Natural killer cell (primary cell): ENCODE data around the gene POLR3H. TPM values are rescaled to one million over a fixed set of nuclear protein-coding genes. Genes with fewer than 3 reads are reported as not detected.

ENCODE experiments used
- ATAC-seq, 3 donors: fragments of 150-1000 bp in 2 of 3; fragments of 200-7000 bp in 1 of 3; cut with Tn5 transposase; 1 replicate in 1 of 3; 2 replicates in 2 of 3; pipeline ENCODE4 v1.10.0; 2021; ENCODE audit warnings: mild to moderate bottlenecking in 2 of 3, moderate library complexity in 2 of 3
- DNase-seq, 2 donors: peaks; one replicate each; pipeline versions ENCODE4 v3.0.0 to v3.0.0-alpha.2; 2013 to 2021; ENCODE audit warnings: mixed read lengths in 1 of 2
- H3K27ac ChIP-seq: one replicate; pipeline ENCODE4 v1.5.1; 2013; ENCODE audit warnings: mild to moderate bottlenecking, low read length
- H3K27me3 ChIP-seq: one replicate; pipeline ENCODE4 v1.6.1; 2013; ENCODE audit warnings: low read length; ENCODE audit not compliant: control insufficient read depth, insufficient read depth
- H3K36me3 ChIP-seq: one replicate; pipeline ENCODE4 v1.6.1; 2013; ENCODE audit warnings: low read length; ENCODE audit not compliant: control insufficient read depth, insufficient read depth
- H3K4me1 ChIP-seq: one replicate; pipeline ENCODE4 v1.6.1; 2013; ENCODE audit warnings: low read length; ENCODE audit not compliant: control insufficient read depth, insufficient read depth
- H3K4me3 ChIP-seq: one replicate; pipeline ENCODE4 v1.5.1; 2013; ENCODE audit warnings: low read length
- H3K9me3 ChIP-seq: one replicate; pipeline ENCODE4 v1.6.1; 2013; ENCODE audit warnings: low read length; ENCODE audit not compliant: control insufficient read depth, insufficient read depth
- H3K27ac Mint-ChIP-seq, 2 donors: one replicate each; pipeline ENCODE4 v1.8.0; 2022; ENCODE audit warnings: mild to moderate bottlenecking in 2 of 2, mixed read lengths in 2 of 2, moderate library complexity in 1 of 2
- H3K27me3 Mint-ChIP-seq, 2 donors: one replicate each; pipeline ENCODE4 v1.8.0; 2022; ENCODE audit warnings: low read depth in 2 of 2, mixed read lengths in 2 of 2
- H3K36me3 Mint-ChIP-seq: one replicate; pipeline ENCODE4 v1.8.0; 2022; ENCODE audit warnings: mixed read lengths
- H3K4me1 Mint-ChIP-seq, 2 donors: one replicate each; pipeline ENCODE4 v1.8.0; 2022; ENCODE audit warnings: mixed read lengths in 2 of 2
- H3K4me3 Mint-ChIP-seq: one replicate; pipeline ENCODE4 v1.8.0; 2022; ENCODE audit warnings: mild to moderate bottlenecking, moderate library complexity, mixed read lengths
- H3K9me3 Mint-ChIP-seq, 2 donors: one replicate each; pipeline ENCODE4 v1.8.0; 2022; ENCODE audit warnings: mixed read lengths in 2 of 2
- CTCF ChIP-seq: fragments of 200-600 bp; IDR thresholded peaks from one replicate; pipeline ENCODE4 v1.8.0; 2022; ENCODE audit warnings: antibody characterized with exemption
- WGBS: methylation state at CpG from one replicate; pipeline ENCODE4 v1.1.7; 2013; ENCODE audit warnings: missing lambda C conversion rate; ENCODE audit not compliant: insufficient coverage; 5-methylcytosine and 5-hydroxymethylcytosine counted together
- intact Hi-C: fragments of 100-400 bp; cut with micrococcal nuclease; formaldehyde crosslinking; loops from one replicate; pipeline ENCODE4 v1.14.2; 2022
- total RNA-seq, 4 donors: library from RNA; stranded (reverse); fragments of 120-200 nt in 1 of 4; gene quantifications; one replicate each; pipeline versions ENCODE4 v1.2.3 to v1.2.4, GENCODE V29; 2013 to 2022

POLR3H gene
- total RNA-seq, 3 donors from 2014 or later (not counting 1 experiment from before 2014, with no cell fraction given): 13.1 to 18.8 (median 16.2) TPM

GRCh38 chr22:41499624-41500280, 44.5 kb downstream of the POLR3H start:
- 96% methylated on average over 10 of the region's 10 CpGs for WGBS
- no peak overlapping the region for H3K4me3 Mint-ChIP-seq
- H3K36me3 ChIP-seq: peaks cover 19% of the 10 kb centered on the region

GRCh38 chr22:41498303-41498835, 45.9 kb downstream of the POLR3H start:
- no peaks in the 10 kb centered on the region for H3K4me1 ChIP-seq
- no peaks in the 10 kb centered on the region for H3K27me3 ChIP-seq
- H3K27ac Mint-ChIP-seq: no peak overlapping the region
- no peak overlapping the region for H3K4me3 ChIP-seq
- H3K9me3 ChIP-seq: no peaks in the 10 kb centered on the region
- H3K4me1 Mint-ChIP-seq: no peaks in the 10 kb centered on the region
- no peaks in the 10 kb centered on the region for H3K27me3 Mint-ChIP-seq
- no peak for ATAC-seq
- TF ChIP-seq CTCF: no peak
- H3K27ac ChIP-seq: no peak overlapping the region
- DNase-seq: no peak
- H3K36me3 Mint-ChIP-seq: no peaks in the 10 kb centered on the region
- no peak overlapping the region for H3K4me3 Mint-ChIP-seq
- 97% methylated on average over 6 of the region's 6 CpGs for WGBS
- no peaks in the 10 kb centered on the region for H3K9me3 Mint-ChIP-seq
- peaks cover 14% of the 10 kb centered on the region for H3K36me3 ChIP-seq
- intact Hi-C loops: no loop called here

More at GRCh38 chr22:41499624-41500280, 44.5 kb downstream of the POLR3H start:
- Mint-ChIP-seq H3K27me3 (no peaks in the 10 kb centered on the region), H3K4me1 (no peaks in the 10 kb centered on the region), H3K36me3 (no peaks in the 10 kb centered on the region), H3K27ac (no peak overlapping the region), H3K9me3 (no peaks in the 10 kb centered on the region)
- H3K4me3 ChIP-seq: no peak overlapping the region
- no peak overlapping the region for H3K27ac ChIP-seq
- intact Hi-C loops: no loop called here
- no peak for TF ChIP-seq CTCF
- H3K27me3 ChIP-seq: no peaks in the 10 kb centered on the region
- no peaks in the 10 kb centered on the region for H3K4me1 ChIP-seq
- no peaks in the 10 kb centered on the region for H3K9me3 ChIP-seq
- no peak for ATAC-seq
- DNase-seq: no peak

GRCh38 chr22:41491374-41492100, 52.7 kb downstream of the POLR3H start:
- DNase-seq: no peak
- Mint-ChIP-seq H3K4me1 (peaks cover 20 to 40% of the 10 kb centered on the region in 2 donors), H3K27ac (no peak overlapping the region), H3K36me3 (no peaks in the 10 kb centered on the region), H3K27me3 (no peaks in the 10 kb centered on the region), H3K4me3 (no peak overlapping the region), H3K9me3 (no peaks in the 10 kb centered on the region)
- intact Hi-C loops: no loop called here
- WGBS: 100% methylated on average over 1 of the region's 5 CpGs
- no peaks in the 10 kb centered on the region for H3K9me3 ChIP-seq
- no peak for TF ChIP-seq CTCF
- no peak overlapping the region for H3K4me3 ChIP-seq
- no peaks in the 10 kb centered on the region for H3K27me3 ChIP-seq
- no peak overlapping the region for H3K27ac ChIP-seq
- ATAC-seq: no peak
- H3K36me3 ChIP-seq: peaks cover 2% of the 10 kb centered on the region
- no peaks in the 10 kb centered on the region for H3K4me1 ChIP-seq
